GM12874 (cell line): ENCODE data around the gene ICAM5.

Experiments
- TF ChIP-seq, protein P1 (sequence below): IDR thresholded peaks from 2 replicates; pipeline ENCODE4 v1.5.1; 2011; ENCODE audit warnings: low read depth, mild to moderate bottlenecking, control low read depth, low read length, moderate library complexity; ENCODE audit not compliant: insufficient read depth

Gene ICAM5

DNA sequence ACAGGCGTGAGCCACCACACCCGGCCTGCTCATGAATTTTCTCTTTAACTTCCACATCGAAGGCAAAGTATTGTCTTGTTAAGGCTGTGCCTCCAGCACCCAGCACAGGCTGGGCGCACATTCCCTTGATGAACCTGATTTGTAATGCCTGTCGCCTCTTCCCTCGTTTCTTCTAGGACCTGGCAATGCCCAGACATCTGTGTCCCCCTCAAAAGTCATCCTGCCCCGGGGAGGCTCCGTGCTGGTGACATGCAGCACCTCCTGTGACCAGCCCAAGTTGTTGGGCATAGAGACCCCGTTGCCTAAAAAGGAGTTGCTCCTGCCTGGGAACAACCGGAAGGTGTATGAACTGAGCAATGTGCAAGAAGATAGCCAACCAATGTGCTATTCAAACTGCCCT is 15.2 kb upstream of the ICAM5 start:
- TF ChIP-seq, protein P1, sequence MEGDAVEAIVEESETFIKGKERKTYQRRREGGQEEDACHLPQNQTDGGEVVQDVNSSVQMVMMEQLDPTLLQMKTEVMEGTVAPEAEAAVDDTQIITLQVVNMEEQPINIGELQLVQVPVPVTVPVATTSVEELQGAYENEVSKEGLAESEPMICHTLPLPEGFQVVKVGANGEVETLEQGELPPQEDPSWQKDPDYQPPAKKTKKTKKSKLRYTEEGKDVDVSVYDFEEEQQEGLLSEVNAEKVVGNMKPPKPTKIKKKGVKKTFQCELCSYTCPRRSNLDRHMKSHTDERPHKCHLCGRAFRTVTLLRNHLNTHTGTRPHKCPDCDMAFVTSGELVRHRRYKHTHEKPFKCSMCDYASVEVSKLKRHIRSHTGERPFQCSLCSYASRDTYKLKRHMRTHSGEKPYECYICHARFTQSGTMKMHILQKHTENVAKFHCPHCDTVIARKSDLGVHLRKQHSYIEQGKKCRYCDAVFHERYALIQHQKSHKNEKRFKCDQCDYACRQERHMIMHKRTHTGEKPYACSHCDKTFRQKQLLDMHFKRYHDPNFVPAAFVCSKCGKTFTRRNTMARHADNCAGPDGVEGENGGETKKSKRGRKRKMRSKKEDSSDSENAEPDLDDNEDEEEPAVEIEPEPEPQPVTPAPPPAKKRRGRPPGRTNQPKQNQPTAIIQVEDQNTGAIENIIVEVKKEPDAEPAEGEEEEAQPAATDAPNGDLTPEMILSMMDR: no peak

GRCh38 chr19:10277795-10278589 is 11.8 kb upstream of the ICAM5 start:
- TF ChIP-seq, protein P1: no peak

- TF ChIP-seq, protein P1: no peak
Observed at GRCh38 chr19:10278935-10279334, 10.8 kb upstream of the ICAM5 start.

DNA sequence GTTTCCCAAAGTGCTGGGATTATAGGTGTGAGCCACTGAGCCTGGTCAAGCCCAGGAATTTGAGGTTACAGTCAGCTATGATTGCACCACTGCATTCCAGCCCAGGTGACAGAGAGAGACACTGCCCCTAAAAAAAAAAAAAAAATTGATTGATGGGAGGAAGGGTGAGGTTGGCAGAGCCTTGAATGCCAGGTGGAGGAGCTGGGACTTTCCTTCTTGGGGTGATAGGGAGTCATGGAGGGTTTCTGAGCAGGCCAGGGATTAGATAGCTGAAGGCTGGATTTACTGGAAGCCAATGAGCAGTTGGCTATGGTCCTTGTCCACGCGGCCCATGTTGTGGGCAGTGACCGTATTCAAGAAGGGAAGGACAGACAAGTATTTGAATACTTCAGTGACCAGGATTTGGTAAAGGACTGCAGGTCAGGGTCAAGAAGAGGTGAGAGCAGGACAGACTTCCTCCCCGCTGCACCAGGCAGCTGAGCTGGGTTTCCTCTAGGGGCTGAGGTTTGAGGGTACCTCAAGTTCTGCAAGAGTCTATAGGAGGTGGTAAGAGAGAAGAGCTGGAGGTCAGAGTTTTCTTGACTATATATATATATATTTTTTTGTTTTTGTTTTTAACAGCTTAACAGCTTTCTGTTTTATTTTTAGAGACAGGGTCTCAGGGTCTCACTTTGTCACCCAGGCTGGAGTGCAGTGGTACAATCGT is 9.9 kb upstream of the ICAM5 start:
- TF ChIP-seq, protein P1: no peak

GRCh38 chr19:10283301-10284064 is 6.3 kb upstream of the ICAM5 start:
- TF ChIP-seq, protein P1: no peak

- TF ChIP-seq, protein P1: no peak
Observed at GRCh38 chr19:10284065-10284959, 5.4 kb upstream of the ICAM5 start.
